Pancreas (tissue), 10 donors: ENCODE results near the gene LRRC26. TPM values are rescaled to one million over a fixed set of nuclear protein-coding genes. Genes with fewer than 3 reads are reported as not detected.

Source experiments
- ATAC-seq, 4 donors: fragments of 200-7000 bp; cut with Tn5 transposase; one replicate each; pipeline versions ENCODE4 v1.8.0 to v1.9.1; 2020; ENCODE audit warnings: mild to moderate bottlenecking in 4 of 4, moderate library complexity in 4 of 4
- DNase-seq, 6 donors: peaks; one replicate each; pipeline ENCODE4 v3.0.0-alpha.2; 2020
- FAIRE-seq: peaks from 2 replicates; lab custom pipeline; 2012; peaks lifted over from hg19 to GRCh38; lab: Jason Lieb, UNC
- H3K27ac ChIP-seq, 4 donors: fragments of 200-600 bp; sonication (generic); 1 replicate in 3 of 4; 2 replicates in 1 of 4; pipeline versions ENCODE4 v1.5.0 to v1.8.0; 2020
- H3K27me3 ChIP-seq, 4 donors: fragments of 200-600 bp; one replicate each; pipeline ENCODE4 v1.8.0; 2021
- H3K36me3 ChIP-seq, 3 donors: fragments of 200-600 bp; sonication (generic) in 1 of 3; one replicate each; pipeline versions ENCODE4 v1.5.0 to v1.8.0; 2020 to 2021
- H3K4me1 ChIP-seq, 3 donors: fragments of 200-600 bp; one replicate each; pipeline ENCODE4 v1.8.0; 2021
- H3K4me3 ChIP-seq, 4 donors: fragments of 200-600 bp; sonication (generic) in 2 of 4; one replicate each; pipeline versions ENCODE4 v1.5.0 to v1.8.0; 2020 to 2021
- H3K9me3 ChIP-seq, 4 donors: fragments of 200-600 bp; one replicate each; pipeline ENCODE4 v1.8.0; 2021
- CTCF ChIP-seq, 4 donors: fragments of 200-600 bp; sonication (generic) in 3 of 4; IDR thresholded peaks; one replicate each; pipeline versions ENCODE4 v1.5.0 to v1.8.0; 2021; ENCODE audit warnings: antibody characterized with exemption in 4 of 4
- WGBS, 2 donors: extraction: QIAGEN DNeasy Blood & Tissue Kit; methylation state at CpG; one replicate each; pipeline ENCODE4 v1.1.7; 2013; 5-methylcytosine and 5-hydroxymethylcytosine counted together
- intact Hi-C, 3 donors: fragments of 100-400 bp; cut with DNase I; formaldehyde crosslinking; loops; one replicate each; pipeline versions ENCODE4 v1.11.1 to v1.14.2; 2022
- polyA plus RNA-seq, 2 donors: library from polyadenylated mRNA; stranded (reverse); fragments of 200-250 nt; gene quantifications; one replicate each; pipeline ENCODE4 v1.2.3, GENCODE V29; 2013
- total RNA-seq, 6 donors: library from RNA; stranded (reverse); fragmentation: NEBNext Ultra II Directional in 4 of 6; extraction: Animal tissue kit (Norgen Biotek cat#: 25700) in 4 of 6; gene quantifications; one replicate each; pipeline versions ENCODE4 v1.2.1 to v1.2.4, GENCODE V29; 2021 to 2023
- donor health status: healthy with polysubstance abuse.
- donor health status: DM: no; HTN: no; CAD: no; lungs with moderate emphysema.
- donor health status: DM: no; HTN: no; CAD: no.
- donor health status: control.
- donor health status: control.
- donor health status: Bipolar disorder and iron deficiency.
- donor health status: DM: yes; HTN: yes; CAD: no.
- donor health status: DM: no; HTN: no; CAD: no.
- donor health status: DM: no; HTN: no; CAD: no.
- donor health status: DM: yes; HTN: yes; CAD: no.

LRRC26 gene
- total and polyA plus RNA-seq, 8 donors: 0.28 to 0.90 (median 0.49) TPM; not detected in 2

DNA sequence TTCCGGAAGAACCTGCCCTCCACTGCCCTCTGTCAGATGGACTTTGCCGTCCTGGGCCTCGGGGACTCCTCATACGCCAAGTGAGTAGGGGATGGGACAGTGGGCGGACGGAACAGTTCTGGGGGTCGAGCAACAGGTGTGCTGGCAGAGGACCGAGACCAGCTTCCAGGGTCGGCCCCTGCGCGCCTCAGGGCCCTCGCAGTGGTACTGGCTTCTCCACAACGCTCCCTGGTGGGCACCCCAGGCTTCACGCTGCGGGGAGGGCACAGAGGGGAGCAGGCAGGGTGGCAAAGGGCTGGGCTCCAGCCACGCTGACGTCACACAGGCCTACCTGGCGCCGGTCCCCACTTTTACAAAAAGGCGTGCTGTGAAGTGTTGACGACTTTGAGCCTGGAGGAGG lies 42.7 kb upstream of the LRRC26 start:
- Histone ChIP-seq H3K4me1 (no peaks in the 10 kb centered on the region), H3K27ac (no peak overlapping the region), H3K4me3 (no peak overlapping the region), H3K9me3 (no peaks in the 10 kb centered on the region), H3K36me3 (no peaks in the 10 kb centered on the region), H3K27me3 (no peaks in the 10 kb centered on the region)
- ATAC-seq (no peak), FAIRE-seq (no peak), DNase-seq (peak in 1 of 6 donors; percentile 33)
- no peak for TF ChIP-seq CTCF (IDR thresholded peaks at IDR 0.05)
- WGBS, 2 donors: 81 to 86% methylated on average over 21 of the region's 21 CpGs
- intact Hi-C loops: no loop called here

DNA sequence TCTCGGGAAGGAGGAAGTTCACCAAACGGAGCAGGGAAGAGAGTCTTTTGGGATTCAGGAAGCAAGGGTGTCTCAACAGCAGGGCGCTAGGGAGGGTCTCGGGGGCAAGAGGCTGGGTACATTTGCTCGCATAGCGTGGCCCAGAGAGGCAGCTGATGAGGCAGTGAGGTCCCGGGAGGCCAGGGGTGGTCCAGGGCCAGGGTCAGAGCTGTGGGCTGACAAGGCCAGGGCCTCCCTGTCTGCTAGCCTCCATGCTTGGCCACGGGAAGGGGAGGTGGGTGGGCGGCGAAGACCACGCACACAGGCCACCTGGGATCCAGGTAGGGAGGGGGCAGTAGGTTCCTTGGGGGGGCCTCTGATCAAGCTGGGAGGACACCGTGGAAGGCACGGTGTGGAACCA lies 41.7 kb upstream of the LRRC26 start:
- ATAC-seq: no peak
- Histone ChIP-seq H3K27ac (no peak overlapping the region), H3K27me3 (no peaks in the 10 kb centered on the region), H3K36me3 (no peaks in the 10 kb centered on the region), H3K4me1 (peaks cover 3 to 5% (median 3%) of the 10 kb centered on the region in 3 donors), H3K4me3 (no peak overlapping the region), H3K9me3 (no peaks in the 10 kb centered on the region)
- no peak for FAIRE-seq
- peak in 1 of 6 donors; percentile 58 for DNase-seq
- TF ChIP-seq CTCF (IDR thresholded peaks at IDR 0.05): no peak
- intact Hi-C loops: no loop called here
- WGBS, 2 donors: 87 to 88% methylated on average over 13 of the region's 13 CpGs

DNA sequence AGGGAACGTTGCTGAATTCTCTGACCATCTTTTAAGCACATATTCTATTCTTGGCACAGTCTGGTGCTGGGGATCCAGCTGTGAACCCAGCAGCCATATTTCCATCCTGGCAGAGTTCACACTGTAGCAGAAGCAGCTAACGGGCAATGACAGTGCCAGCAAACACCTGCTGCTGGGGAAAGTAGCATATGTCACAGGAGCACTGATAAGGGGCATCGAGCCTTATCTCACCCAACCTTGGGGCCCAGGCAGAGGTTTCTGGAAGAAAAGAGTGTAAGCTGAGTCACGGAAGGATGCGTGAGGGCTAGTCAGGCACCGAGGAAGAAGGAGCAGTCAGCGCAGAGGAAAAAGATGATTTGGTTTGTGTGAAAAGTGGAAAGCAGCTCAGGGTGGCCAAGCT lies 36.8 kb upstream of the LRRC26 start:
- peak overlapping the region in 1 of 4 donors; percentile 65 for H3K4me3 ChIP-seq
- no peaks in the 10 kb centered on the region for H3K27me3 ChIP-seq
- DNase-seq (no peak), ATAC-seq (no peak), FAIRE-seq (no peak)
- H3K4me1 ChIP-seq: peaks cover 19 to 32% (median 19%) of the 10 kb centered on the region in 3 donors
- no peak for TF ChIP-seq CTCF (IDR thresholded peaks at IDR 0.05)
- H3K9me3 ChIP-seq: no peaks in the 10 kb centered on the region
- H3K36me3 ChIP-seq: no peaks in the 10 kb centered on the region
- no peak overlapping the region for H3K27ac ChIP-seq
- whole genome bisulfite sequencing, 2 donors: 40 to 41% methylated on average over 7 of the region's 7 CpGs
- intact Hi-C loops: no loop called here

GRCh38 chr9:137205126-137206069 lies 35.5 kb upstream of the LRRC26 start, which contains the start of the genes NDOR1 and TMEM203:
Gene NDOR1, plus strand, starts transcription at chr9:137205700. Its CDS starts 78 bp downstream, at chr9:137205778.
Gene TMEM203, minus strand, starts transcription at chr9:137205648. Its CDS starts 234 bp downstream, at chr9:137205414.
- Histone ChIP-seq H3K27me3 (no peaks in the 10 kb centered on the region), H3K27ac (peak within 1 kb of the TSS; percentile 74 to 88 (median 81)), H3K4me3 (peak within 1 kb of the TSS; percentile 65 to 97 (median 88)), H3K9me3 (no peaks in the 10 kb centered on the region), H3K4me1 (peaks cover 19 to 38% (median 22%) of the 10 kb centered on the region in 3 donors), H3K36me3 (no peaks in the 10 kb centered on the region)
- TF ChIP-seq CTCF (IDR thresholded peaks at IDR 0.05): no peak
- DNase-seq: peak; percentile 86 to 99 (median 92)
- ATAC-seq: peak; percentile 57 to 78 (median 66)
- no peak for FAIRE-seq
- intact Hi-C loops: no loop called here
- WGBS, 2 donors: 0% methylated on average over 60 to 98 of the region's 98 CpGs
